SIG-M5 treated with dmso at 0.1 percent for 504 hours (cell line): ENCODE data around the gene USP8.
"Not testable (repeated sequence)": the region's sequence is repeated elsewhere in the genome, so short reads cannot be mapped to it uniquely, and the experiment has no call there.

Experiments used
- DNase-seq: peaks from one replicate; lab custom pipeline; 2025; ENCODE audit not compliant: unreplicated experiment; lab: John Stamatoyannopoulos, UW

The USP8 gene

GRCh38 chr15:50438251-50438650 lies 14.0 kb downstream of the USP8 start:
- no peak for DNase-seq

- DNase-seq: no peak
Measured at GRCh38 chr15:50440932-50441331, 16.7 kb downstream of the USP8 start.

- DNase-seq: no peak
Measured at GRCh38 chr15:50452927-50453326, 28.7 kb downstream of the USP8 start.

- DNase-seq: no peak
Measured at GRCh38 chr15:50458348-50459112, 34.3 kb downstream of the USP8 start.

- DNase-seq: no peak
Measured at GRCh38 chr15:50463423-50464358, 39.5 kb downstream of the USP8 start.

- no peak for DNase-seq
Measured at GRCh38 chr15:50471072-50471471, 46.9 kb downstream of the USP8 start.

GRCh38 chr15:50476143-50476542 lies 51.9 kb downstream of the USP8 start:
- no peak for DNase-seq

GRCh38 chr15:50484781-50485180 lies 60.6 kb downstream of the USP8 start:
- no peak for DNase-seq

GRCh38 chr15:50485389-50485788 lies 61.2 kb downstream of the USP8 start:
- DNase-seq: no peak

- DNase-seq: no peak
Measured at GRCh38 chr15:50487287-50487686, 63.1 kb downstream of the USP8 start.

- DNase-seq: no peak
Measured at GRCh38 chr15:50493625-50494024, 69.4 kb downstream of the USP8 start.

- DNase-seq: not testable (repeated sequence)
Measured at GRCh38 chr15:50494547-50494946, 70.3 kb downstream of the USP8 start.

- no peak for DNase-seq
Measured at GRCh38 chr15:50496692-50497091, 72.5 kb downstream of the USP8 start.

- DNase-seq: no peak
Measured at GRCh38 chr15:50500352-50500751, 76.1 kb downstream of the USP8 start.

GRCh38 chr15:50501815-50502214 lies 77.6 kb downstream of the USP8 start:
- DNase-seq: no peak

- no peak for DNase-seq
Measured at GRCh38 chr15:50503144-50503543, 78.9 kb downstream of the USP8 start.

- DNase-seq: not testable (repeated sequence)
Measured at GRCh38 chr15:50505656-50506055, 81.5 kb downstream of the USP8 start.

- DNase-seq: no peak
Measured at GRCh38 chr15:50506121-50506520, 81.9 kb downstream of the USP8 start.

GRCh38 chr15:50513001-50513400 lies 88.8 kb downstream of the USP8 start:
- no peak for DNase-seq

- no peak for DNase-seq
Measured at GRCh38 chr15:50519740-50520425, 95.7 kb downstream of the USP8 start.

- no peak for DNase-seq
Measured at GRCh38 chr15:50523851-50524251, 99.6 kb downstream of the USP8 start.
